NCI-H2196 treated with DMSO at 0.1 percent for 48 hours (cell line): Measurements from ENCODE around the gene TSPAN9.
"Not testable (repeated sequence)": the region's sequence is repeated elsewhere in the genome, so short reads cannot be mapped to it uniquely, and the experiment has no call there.

Experiments used
- DNase-seq: peaks from one replicate; lab custom pipeline; 2025; ENCODE audit not compliant: unreplicated experiment; lab: John Stamatoyannopoulos, UW

Gene TSPAN9

GRCh38 chr12:3044141-3044630 is 33.0 kb upstream of the TSPAN9 start:
- no peak for DNase-seq

- DNase-seq: no peak
Measured at GRCh38 chr12:3045494-3045893, 31.7 kb upstream of the TSPAN9 start.

- no peak for DNase-seq
Measured at GRCh38 chr12:3045989-3046388, 31.2 kb upstream of the TSPAN9 start.

- DNase-seq: no peak
Measured at GRCh38 chr12:3046441-3047200, 30.6 kb upstream of the TSPAN9 start.

DNA sequence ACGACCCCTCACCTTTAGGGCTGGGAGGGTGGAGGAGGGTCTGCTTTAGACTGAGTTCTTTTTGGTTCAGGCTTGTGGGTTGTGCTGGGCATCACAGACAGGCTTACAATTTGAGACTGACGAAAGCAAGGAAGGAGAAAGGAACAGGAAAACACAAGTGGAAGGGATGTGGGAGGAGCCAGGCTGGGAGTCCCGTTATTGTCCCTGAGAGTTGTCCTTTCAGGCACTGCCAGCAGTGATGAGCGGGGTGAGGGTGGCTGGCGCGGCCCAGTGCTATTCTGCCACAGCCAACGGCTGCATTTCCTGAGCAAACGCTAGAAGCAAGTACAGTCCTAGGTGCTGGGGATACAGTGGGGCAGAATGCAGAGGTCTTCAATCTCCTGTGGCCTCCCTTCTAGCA is 29.2 kb upstream of the TSPAN9 start:
- no peak for DNase-seq

- no peak for DNase-seq
Measured at GRCh38 chr12:3048540-3048939, 28.6 kb upstream of the TSPAN9 start.

DNA sequence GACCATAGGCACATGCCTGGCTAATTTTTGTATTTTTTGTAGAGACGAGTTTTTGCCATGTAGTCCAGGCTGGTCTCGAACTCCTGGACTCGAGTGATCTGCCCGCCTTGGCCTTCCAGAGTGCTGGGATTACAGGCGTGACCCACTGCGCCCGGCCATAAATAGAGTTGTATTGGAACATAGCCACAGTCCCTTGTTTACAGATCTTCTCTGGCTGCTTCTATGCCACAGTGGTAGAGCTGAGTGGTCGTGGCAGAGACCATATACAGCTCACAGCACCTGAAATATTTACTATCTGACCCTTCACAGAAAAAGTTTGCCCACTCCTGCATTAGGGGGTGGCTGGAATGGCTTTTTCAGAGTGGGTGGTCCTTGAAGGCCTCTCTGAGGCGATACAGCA is 28.0 kb upstream of the TSPAN9 start:
- DNase-seq: no peak

DNA sequence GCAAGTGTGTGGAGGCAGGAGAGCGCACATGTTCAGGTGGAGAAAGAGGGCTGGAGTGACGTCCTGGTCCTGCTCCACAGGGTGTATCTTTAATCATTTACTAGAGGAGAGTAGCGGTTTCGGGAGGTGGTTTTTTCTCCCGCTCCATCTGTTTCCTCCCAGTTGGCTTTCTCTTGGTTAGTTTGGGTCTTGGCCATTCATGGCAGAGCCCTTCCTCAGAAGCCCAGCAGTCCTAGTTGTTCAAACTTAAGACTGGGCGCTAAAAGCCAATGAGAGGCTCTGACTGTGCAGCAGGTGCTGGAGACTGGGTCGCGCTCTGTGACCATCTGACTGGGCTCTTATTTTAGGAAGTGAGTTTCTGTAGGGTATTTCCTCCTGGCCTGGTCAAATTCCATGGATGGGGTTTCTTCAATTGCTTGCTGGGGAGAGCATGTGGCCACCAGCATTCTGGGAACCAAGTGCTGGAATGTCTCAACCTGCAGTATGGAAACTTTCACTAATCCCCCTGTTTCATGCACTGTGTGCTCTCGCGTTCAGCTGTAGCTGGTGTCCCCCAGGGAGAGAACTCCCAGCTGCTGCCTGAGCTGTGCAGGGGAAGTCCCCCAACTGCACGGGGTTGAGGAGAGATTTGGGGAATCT is 27.4 kb upstream of the TSPAN9 start:
- no peak for DNase-seq

DNA sequence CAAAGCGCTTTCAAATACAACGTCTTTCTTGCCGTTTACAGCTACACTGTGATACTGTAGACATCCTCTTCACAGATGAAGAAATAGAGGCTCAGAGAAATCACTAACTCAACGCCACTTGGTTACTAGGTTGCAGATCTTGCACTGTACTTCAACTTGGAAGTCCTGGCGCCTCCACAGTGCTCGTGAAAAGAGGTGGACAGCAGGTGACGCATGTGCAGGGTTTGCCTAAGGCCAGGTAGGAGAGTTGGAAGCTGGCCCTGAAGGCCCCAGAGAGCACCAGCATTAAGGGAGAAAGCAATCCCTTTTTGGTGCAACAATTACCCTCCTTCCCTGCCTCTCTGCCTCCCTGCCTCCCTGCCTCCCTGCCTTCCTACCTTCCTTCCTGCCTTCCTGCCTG is 22.8 kb upstream of the TSPAN9 start:
- no peak for DNase-seq

DNA sequence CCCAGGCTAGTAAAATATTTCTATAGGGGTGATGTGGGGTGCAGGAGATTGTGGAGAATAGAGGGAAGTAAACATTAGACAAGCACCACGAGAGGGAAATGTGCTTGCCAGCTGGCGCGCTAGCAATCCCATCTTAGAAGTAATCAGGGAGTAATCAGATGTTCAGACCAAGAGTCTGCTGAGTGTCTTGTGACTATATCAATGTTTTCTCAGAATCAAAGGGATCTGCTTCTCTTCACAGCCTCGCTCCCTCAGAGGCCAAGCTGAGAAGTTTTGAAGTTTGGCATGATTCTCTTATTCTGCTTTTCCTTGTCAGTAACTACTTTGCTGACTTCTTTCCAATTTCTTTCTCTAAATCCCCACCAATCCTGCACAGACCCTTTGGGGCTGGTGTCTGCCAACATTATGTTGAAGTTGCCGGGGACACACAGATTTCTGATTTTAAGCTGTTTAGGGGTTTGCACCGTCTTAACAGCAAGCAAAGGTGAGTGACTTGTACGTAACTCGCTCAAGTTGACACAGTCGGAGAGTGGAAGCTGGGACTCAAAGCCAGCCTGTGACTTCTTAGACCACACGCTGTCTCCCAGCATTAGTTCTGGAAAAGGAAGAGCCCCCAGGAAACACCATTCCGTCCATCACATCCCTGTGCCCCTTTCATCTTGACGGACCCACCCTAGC is 22.0 kb upstream of the TSPAN9 start:
- no peak for DNase-seq

GRCh38 chr12:3055704-3056467 is 21.3 kb upstream of the TSPAN9 start:
- no peak for DNase-seq

DNA sequence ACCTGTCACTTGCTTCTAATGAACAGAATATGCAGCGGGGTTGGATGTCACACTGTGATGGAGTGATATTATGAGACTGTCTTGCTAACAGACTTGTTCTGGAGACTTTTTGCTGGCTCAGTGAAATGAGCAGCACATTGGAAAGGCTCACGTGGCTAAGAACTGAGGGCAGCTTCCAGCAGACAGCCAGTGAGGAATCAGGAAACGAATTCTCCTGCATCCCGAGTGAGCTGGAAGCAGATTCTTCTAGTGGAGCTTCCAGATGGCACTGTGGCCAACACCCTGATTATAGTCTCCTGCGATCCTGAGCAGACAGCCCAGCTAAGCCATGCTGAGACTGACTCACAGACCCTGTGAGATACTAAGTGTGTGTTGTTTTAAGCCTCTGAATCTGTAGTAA is 16.1 kb upstream of the TSPAN9 start:
- no peak for DNase-seq

DNA sequence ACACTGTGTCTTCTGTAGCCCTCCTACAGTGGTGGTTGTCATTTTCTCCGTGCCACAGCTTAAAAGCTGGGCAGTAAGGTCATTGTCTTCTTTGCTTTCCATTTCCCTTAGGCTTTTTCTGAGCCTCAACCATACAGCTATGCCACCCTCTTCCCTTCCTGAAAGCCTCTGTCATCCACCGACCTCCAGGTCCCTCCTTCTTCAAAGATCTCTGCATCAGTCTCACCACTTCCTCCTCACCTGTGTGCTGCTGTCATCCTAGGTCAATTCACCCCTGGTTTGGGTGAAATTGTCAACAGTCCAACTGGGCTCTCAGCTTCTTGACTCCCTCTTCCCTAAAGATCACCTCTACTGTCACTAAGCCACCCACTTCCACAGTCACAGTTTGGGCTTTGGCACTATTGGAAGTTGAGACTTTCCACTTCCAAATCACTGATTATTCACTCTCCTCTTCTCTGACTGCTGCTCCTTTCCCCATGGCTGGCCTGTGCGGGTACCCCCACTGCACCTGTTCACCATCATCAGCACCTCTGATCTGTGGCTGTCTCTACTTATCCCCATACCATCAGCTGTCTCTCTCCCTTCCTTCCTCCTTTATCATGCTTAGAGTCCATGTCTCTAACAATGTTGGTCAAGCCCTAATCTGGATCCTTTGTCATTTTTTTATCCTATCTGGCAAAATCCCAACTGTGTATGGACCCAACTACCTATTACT is 15.5 kb upstream of the TSPAN9 start:
- DNase-seq: no peak

DNA sequence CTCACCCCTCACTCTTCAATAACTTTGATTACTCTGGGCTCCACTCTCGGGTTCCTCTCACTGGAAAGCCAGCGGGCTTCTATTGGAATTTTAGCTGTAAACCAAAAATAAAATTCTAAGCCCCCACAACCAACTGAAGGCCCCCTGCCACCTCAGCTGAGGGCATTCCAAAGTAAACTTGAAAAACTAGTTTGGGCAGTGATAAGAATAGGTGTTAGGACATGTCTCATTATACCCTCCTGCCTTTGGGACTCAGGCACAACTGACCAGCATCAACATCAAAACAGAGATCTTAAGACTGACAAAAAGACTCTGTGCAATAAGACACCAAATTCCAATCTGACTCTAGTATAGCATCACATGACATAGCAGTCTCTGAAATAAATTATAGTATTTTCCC is 11.9 kb upstream of the TSPAN9 start:
- no peak for DNase-seq

- DNase-seq: not testable (repeated sequence)
Measured at GRCh38 chr12:3065846-3066245, 11.3 kb upstream of the TSPAN9 start.

- DNase-seq: no peak
Measured at GRCh38 chr12:3069714-3070113, 7.5 kb upstream of the TSPAN9 start.

- no peak for DNase-seq
Measured at GRCh38 chr12:3071107-3071506, 6.1 kb upstream of the TSPAN9 start.

- DNase-seq: no peak
Measured at GRCh38 chr12:3071710-3072109, 5.5 kb upstream of the TSPAN9 start.

DNA sequence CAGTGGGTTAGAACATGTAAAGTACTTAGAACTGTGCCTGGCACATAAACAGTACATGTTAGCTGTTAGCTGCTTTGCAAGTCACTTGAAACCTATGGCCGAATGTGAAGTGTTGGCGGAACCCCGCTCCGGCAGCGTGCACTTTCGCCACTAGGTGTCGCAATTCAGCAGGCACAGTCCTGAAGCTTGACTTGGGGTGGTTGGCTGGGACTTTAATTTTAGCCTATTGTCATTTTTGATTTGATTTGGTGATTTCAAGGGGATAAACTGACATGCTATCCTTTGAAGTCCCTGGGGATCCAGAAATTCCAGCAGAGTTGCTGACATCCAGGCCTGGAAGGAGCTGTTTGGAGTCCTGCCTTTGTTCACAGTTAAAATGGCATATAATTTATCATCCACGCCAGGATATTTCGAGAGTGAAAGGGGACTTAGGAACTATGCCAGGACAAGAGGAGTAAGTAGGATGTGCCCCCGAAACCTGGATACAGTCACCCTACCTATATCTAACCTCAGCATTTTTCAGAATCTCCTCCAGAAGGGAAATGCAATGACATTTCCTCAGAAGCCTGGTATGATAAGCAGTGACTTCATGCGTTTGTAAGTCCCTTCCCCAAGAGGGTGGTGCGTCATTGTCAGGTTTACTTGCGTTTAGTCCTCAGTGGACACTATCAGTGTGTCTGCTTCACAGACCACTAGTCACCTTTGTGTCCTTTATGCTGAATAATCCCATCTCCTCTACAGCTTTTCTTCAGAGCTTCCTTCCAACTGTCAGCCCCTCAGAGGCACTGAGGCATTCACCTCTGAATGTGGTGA is 3.5 kb upstream of the TSPAN9 start:
- peak; percentile 41 for DNase-seq

DNA sequence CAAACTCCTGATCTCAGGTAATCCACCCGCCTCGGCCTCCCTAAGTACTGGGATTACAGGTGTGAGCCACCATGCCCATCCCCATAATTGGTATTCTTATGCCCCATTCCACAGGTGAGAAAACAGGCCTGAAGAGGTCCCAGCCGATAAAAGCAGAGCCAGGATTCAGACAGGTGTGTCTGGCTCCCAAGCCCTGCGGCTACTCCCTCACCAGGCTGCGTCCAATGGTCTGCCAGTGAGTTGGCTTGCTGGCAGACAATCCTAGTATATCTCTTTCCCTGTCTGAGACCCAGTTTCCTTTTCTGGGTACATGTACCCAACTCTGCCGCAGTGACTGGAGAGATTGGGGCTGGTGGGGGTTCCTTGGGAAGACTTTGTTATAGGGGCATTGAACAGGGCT is 1.9 kb upstream of the TSPAN9 start:
- no peak for DNase-seq
